MG63 (cell line): ENCODE data around the gene C1QL4. TPM values are rescaled to one million over a fixed set of nuclear protein-coding genes. Genes with fewer than 3 reads are reported as not detected.
A peak's percentile ranks its signal among the peaks of the same experiment; 100 is the strongest.
"Not testable (repeated sequence)": the region's sequence is repeated elsewhere in the genome, so short reads cannot be mapped to it uniquely, and the experiment has no call there.

Experiments
- DNase-seq: peaks from one replicate; pipeline ENCODE4 v3.0.0-alpha.2; 2020
- H3K27me3 ChIP-seq: fragments of 250-450 bp; sonication (Bioruptor Pico); 2 replicates; pipeline ENCODE4 v1.5.1; 2020; ENCODE audit warnings: mild to moderate bottlenecking, moderate library complexity
- H3K36me3 ChIP-seq: fragments of 250-450 bp; sonication (Bioruptor Pico); 2 replicates; pipeline ENCODE4 v1.5.1; 2020; ENCODE audit warnings: mild to moderate bottlenecking, moderate library complexity
- H3K4me3 ChIP-seq: fragments of 250-450 bp; sonication (Bioruptor Pico); 2 replicates; pipeline ENCODE4 v1.5.1; 2020; ENCODE audit warnings: mild to moderate bottlenecking, moderate library complexity
- H3K9me3 ChIP-seq: fragments of 250-450 bp; sonication (Bioruptor Pico); 2 replicates; pipeline ENCODE4 v1.5.1; 2020; ENCODE audit warnings: mild to moderate bottlenecking, moderate library complexity
- total RNA-seq: library from RNA; depleted of rRNA; stranded (reverse); fragments of >200 nt; shearing (Covaris generic); gene quantifications from 2 replicates; pipeline ENCODE4 v1.2.3, GENCODE V29; 2014; ENCODE audit warnings: low replicate concordance

C1QL4 gene
- total RNA-seq, 1 experiment from 2014 or later = 0.10 TPM

GRCh38 chr12:49327368-49327767 lies 9.6 kb downstream of the C1QL4 start:
- no peaks in the 10 kb centered on the region for H3K27me3 ChIP-seq
- H3K9me3 ChIP-seq = no peaks in the 10 kb centered on the region
- peaks cover 53% of the 10 kb centered on the region for H3K36me3 ChIP-seq
- no peak for DNase-seq
- H3K4me3 ChIP-seq = no peak overlapping the region

GRCh38 chr12:49325606-49326005 lies 11.4 kb downstream of the C1QL4 start:
- Histone ChIP-seq H3K36me3 (peaks cover 48% of the 10 kb centered on the region), H3K27me3 (no peaks in the 10 kb centered on the region), H3K4me3 (no peak overlapping the region), H3K9me3 (no peaks in the 10 kb centered on the region)
- no peak for DNase-seq

DNA sequence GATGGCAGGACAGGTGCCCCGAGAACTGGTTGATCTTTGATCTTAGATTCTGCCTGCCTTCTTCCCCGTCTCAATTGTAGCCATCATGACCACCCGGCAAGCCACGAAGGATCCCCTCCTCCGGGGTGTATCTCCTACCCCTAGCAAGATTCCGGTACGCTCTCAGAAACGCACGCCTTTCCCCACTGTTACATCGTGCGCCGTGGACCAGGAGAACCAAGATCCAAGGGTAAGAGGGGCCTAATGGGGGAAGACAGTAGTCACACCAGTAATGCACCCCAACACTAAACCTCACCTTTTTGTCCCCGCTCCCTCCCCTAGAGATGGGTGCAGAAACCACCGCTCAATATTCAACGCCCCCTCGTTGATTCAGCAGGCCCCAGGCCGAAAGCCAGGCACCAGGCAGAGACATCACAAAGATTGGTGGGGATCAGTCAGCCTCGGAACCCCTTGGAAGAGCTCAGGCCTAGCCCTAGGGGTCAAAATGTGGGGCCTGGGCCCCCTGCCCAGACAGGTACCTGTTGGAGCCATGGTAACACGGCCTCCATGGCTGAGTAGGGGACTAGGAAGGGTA lies 13.4 kb downstream of the C1QL4 start:
- H3K9me3 ChIP-seq = no peaks in the 10 kb centered on the region
- H3K27me3 ChIP-seq = no peaks in the 10 kb centered on the region
- peaks cover 35% of the 10 kb centered on the region for H3K36me3 ChIP-seq
- peak overlapping the region; percentile 61 for H3K4me3 ChIP-seq
- no peak for DNase-seq

GRCh38 chr12:49322708-49323523 lies 14.1 kb downstream of the C1QL4 start, which contains the start of gene TROAP:
Gene TROAP (plus strand): TSS chr12:49323255. CDS start chr12:49323609, 354 bp downstream.
- no peaks in the 10 kb centered on the region for H3K27me3 ChIP-seq
- no peaks in the 10 kb centered on the region for H3K9me3 ChIP-seq
- H3K36me3 ChIP-seq = peaks cover 31% of the 10 kb centered on the region
- DNase-seq = peak; percentile 97
- peak within 1 kb of the TSS; percentile 61 for H3K4me3 ChIP-seq

- DNase-seq = no peak
- no peaks in the 10 kb centered on the region for H3K9me3 ChIP-seq
- peaks cover 31% of the 10 kb centered on the region for H3K36me3 ChIP-seq
- no peaks in the 10 kb centered on the region for H3K27me3 ChIP-seq
- H3K4me3 ChIP-seq = peak overlapping the region; percentile 61
Observed at GRCh38 chr12:49322367-49322707, 14.7 kb downstream of the C1QL4 start.

- H3K9me3 ChIP-seq, H3K4me3 ChIP-seq, H3K27me3 ChIP-seq, DNase-seq: not testable (repeated sequence)
- H3K36me3 ChIP-seq = peaks cover 14% of the 10 kb centered on the region
Observed at GRCh38 chr12:49320411-49321103, 16.4 kb downstream of the C1QL4 start.

DNA sequence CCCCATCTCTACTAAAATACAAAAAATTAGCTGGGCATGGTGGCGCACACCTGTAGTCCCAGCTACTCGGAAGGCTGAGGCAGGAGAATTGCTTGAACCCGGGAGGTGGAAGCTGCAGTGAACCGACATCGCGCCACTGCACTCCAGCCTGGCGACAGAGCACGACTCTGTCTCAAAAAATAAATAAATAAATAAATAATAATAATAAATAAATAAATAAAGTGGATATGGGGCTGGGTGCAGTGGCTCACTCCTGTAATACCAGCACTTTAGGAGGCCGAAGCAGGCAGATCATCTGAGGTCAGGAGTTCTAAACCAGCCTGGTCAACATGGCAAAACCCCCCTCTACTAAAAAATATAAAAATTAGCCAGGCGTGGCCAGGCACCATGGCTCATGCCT lies 19.9 kb downstream of the C1QL4 start:
- not testable (repeated sequence) for H3K4me3 ChIP-seq

GRCh38 chr12:49314811-49315210 lies 22.2 kb downstream of the C1QL4 start:
- no peaks in the 10 kb centered on the region for H3K36me3 ChIP-seq
- no peaks in the 10 kb centered on the region for H3K27me3 ChIP-seq
- H3K9me3 ChIP-seq = no peaks in the 10 kb centered on the region
- no peak overlapping the region for H3K4me3 ChIP-seq
- DNase-seq = no peak

More for the DNA sequence above, 19.9 kb downstream of the C1QL4 start:
- not testable (repeated sequence) for DNase-seq, H3K9me3 ChIP-seq, H3K36me3 ChIP-seq, H3K27me3 ChIP-seq

- H3K36me3 ChIP-seq, H3K4me3 ChIP-seq, H3K9me3 ChIP-seq, H3K27me3 ChIP-seq, DNase-seq: not testable (repeated sequence)
Observed at GRCh38 chr12:49310451-49311000, 26.5 kb downstream of the C1QL4 start.

DNA sequence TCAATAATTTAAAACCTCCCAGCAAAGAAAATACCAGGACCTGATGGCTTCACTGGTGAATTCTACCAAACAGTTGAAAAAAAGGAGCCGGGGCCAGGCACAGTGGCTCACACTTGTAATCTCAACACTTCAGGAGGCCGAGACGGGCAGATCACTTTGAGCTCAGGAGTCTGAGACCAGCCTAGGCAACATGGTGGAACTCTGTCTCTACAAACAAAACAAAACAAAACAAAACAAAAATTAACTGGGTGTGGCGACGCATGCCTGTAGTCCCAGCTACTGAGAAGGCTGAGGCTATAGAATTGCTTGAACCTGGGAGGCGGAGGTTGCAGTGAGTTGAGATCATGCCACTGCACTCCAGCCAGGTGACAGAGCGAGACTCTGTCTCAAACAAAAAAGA lies 27.6 kb downstream of the C1QL4 start:
- Histone ChIP-seq H3K27me3 (no peaks in the 10 kb centered on the region), H3K4me3 (no peak overlapping the region), H3K9me3 (no peaks in the 10 kb centered on the region), H3K36me3 (no peaks in the 10 kb centered on the region)
- DNase-seq = no peak

GRCh38 chr12:49305762-49306510 lies 31.1 kb downstream of the C1QL4 start:
- Histone ChIP-seq H3K36me3 (no peaks in the 10 kb centered on the region), H3K9me3 (no peaks in the 10 kb centered on the region), H3K4me3 (no peak overlapping the region), H3K27me3 (no peaks in the 10 kb centered on the region)
- no peak for DNase-seq

DNA sequence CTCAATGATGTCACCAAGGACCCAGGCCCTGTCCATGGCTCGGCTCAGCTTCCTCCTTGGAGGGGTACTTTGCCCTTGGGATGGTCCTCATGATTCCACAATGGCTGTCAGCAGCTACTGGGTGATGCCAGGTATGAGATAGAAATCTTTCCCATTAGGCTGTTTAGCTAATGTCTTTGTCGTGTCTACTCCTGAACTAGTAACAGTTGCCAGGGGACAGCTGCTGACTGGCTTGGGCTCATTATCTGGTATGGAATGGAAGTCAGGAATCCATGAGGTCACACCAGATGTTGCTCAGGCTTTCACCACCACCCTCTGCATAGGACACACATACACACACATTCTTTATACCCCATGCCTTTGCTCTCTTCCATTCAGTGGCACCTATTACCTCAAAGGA lies 32.8 kb downstream of the C1QL4 start:
- DNase-seq = no peak

GRCh38 chr12:49301760-49302159 lies 35.2 kb downstream of the C1QL4 start:
- H3K27me3 ChIP-seq = no peaks in the 10 kb centered on the region
- H3K9me3 ChIP-seq = no peaks in the 10 kb centered on the region
- no peak for DNase-seq
- H3K36me3 ChIP-seq = no peaks in the 10 kb centered on the region
- no peak overlapping the region for H3K4me3 ChIP-seq

More for the DNA sequence above, 32.8 kb downstream of the C1QL4 start:
- Histone ChIP-seq H3K4me3 (no peak overlapping the region), H3K36me3 (no peaks in the 10 kb centered on the region), H3K27me3 (no peaks in the 10 kb centered on the region), H3K9me3 (no peaks in the 10 kb centered on the region)

DNA sequence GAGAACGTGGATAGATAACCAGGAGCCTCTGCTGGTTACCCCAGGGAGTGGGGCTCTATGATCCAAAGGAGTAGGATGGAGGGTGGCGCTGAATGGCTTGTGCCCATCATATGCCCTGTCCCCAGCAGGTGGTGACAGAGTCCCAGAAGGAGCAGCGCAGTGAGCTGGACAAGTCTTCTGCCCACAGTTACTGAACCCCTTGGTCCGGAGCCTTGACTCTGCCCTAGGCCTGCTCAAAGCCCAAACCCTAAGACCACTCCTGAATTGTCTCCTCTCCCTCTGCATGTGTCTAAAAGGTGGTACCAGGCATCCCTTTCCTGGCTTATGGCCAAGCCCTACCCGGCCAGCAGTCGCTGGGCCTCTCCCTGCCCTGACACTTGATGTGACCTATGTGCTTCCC lies 38.8 kb downstream of the C1QL4 start:
- H3K27me3 ChIP-seq = no peaks in the 10 kb centered on the region
- H3K36me3 ChIP-seq = no peaks in the 10 kb centered on the region
- no peak overlapping the region for H3K4me3 ChIP-seq
- no peak for DNase-seq
- H3K9me3 ChIP-seq = no peaks in the 10 kb centered on the region

GRCh38 chr12:49297695-49298060 lies 39.3 kb downstream of the C1QL4 start:
- Histone ChIP-seq H3K4me3 (no peak overlapping the region), H3K27me3 (no peaks in the 10 kb centered on the region), H3K9me3 (no peaks in the 10 kb centered on the region), H3K36me3 (no peaks in the 10 kb centered on the region)
- DNase-seq = no peak

DNA sequence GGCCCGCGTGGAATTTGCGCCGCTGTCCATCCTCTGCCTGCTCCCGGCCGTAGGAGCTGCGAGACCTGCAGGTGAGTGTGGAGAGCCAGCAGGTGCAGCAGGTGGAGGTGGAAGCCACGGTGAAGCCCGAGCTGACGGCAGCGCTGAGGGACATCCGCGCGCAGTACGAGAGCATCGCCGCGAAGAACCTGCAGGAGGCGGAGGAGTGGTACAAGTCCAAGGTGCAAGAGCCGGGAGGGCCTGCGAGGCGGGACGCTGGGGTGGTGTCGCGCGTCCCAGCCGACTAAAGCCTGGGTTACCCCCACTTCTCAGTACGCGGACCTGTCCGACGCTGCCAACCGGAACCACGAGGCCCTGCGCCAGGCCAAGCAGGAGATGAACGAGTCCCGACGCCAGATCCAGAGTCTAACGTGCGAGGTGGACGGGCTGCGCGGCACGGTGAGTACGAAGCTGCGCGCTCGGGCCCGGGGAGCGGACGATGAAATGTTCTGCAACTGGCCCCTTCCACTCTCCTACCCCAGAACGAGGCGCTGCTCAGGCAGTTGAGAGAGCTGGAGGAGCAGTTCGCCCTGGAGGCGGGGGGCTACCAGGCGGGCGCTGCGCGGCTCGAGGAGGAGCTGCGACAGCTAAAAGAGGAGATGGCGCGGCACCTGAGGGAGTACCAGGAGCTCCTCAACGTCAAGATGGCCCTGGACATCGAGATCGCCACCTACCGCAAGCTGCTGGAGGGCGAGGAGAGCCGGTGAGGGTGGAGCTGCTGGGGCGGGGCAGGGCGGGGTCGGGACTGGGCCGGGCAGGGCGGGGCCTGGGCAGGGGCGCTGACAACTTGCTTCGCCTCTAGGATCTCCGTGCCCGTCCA lies 39.9 kb downstream of the C1QL4 start:
- Histone ChIP-seq H3K36me3 (no peaks in the 10 kb centered on the region), H3K9me3 (no peaks in the 10 kb centered on the region), H3K4me3 (no peak overlapping the region), H3K27me3 (no peaks in the 10 kb centered on the region)
- DNase-seq = peak; percentile 26
